ENCODE measurements around the gene GSE1.

Gene GSE1

DNA sequence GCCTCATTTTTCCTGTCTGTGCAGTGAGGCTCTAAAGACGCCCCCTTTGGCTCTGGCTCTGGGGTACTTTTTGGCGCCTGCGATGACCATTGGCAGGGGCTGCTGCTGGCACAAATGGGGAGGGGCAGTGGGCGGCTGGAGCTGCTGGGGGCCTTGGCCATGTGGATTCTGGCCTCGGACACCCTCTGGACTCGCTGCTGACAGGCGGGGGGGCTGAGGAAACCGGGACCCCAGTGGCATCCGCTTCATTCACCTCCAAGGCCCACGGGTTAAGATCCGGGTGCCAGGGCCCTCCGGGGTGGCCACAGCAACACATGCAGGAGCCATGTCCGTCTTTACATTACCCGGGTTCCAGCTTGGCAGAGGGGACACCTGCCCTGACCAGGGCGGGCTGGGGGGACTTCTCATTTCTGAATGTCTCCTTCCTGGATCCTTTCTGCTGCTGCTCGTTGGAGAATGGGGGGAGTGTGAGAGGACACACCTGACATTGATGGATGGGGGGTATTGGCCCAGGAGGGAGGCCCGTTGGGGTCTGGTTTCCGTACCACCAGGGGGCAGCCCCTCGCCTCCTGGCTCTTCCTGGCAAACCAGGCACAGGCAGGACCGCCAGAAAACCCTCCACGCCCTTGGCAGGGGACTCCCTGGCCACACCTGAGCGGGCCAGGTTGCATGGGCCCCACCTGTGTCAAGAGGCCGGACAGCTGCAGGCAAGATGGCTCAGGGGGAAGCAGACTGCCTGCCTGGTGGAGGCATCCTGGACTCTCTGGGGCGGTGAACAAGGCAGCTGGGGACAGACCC lies 21.8 kb downstream of the GSE1 start:
- no peak for DNase-seq (ENCODE audit: low read depth)

DNA sequence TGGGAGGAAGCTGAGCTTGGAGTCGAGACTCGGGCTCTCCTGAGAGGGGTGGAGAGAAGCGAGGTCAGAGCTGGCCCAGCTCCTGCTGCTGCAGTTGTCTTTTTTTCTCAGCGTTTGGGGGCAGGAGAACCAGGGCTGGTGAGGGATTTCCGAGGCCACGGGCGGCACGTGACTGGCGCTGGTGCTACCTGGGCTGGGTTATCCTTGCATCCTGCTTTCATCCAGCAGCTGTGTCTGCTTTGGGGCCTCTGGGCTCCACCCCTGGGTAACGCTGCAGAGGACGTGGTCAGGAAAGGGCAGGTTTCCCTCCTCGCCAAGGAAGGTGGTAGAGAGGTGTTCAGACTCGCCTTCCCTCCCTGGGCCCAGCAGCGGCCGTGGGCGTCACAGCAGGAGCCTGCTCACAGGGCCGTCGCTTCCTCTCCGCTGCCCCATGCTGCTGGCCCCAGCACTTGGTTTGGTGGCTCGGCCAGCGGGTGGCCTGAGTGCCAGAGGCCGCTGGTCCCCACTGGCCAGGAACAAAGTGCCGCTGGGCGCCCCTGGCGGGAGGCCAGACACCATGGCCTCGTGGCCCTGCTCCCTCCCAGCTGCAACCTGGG lies 22.5 kb downstream of the GSE1 start:
- no peak for DNase-seq (ENCODE audit: low read depth)

GRCh38 chr16:85636234-85636812 lies 23.2 kb downstream of the GSE1 start:
- no peak for DNase-seq (ENCODE audit: low read depth)

DNA sequence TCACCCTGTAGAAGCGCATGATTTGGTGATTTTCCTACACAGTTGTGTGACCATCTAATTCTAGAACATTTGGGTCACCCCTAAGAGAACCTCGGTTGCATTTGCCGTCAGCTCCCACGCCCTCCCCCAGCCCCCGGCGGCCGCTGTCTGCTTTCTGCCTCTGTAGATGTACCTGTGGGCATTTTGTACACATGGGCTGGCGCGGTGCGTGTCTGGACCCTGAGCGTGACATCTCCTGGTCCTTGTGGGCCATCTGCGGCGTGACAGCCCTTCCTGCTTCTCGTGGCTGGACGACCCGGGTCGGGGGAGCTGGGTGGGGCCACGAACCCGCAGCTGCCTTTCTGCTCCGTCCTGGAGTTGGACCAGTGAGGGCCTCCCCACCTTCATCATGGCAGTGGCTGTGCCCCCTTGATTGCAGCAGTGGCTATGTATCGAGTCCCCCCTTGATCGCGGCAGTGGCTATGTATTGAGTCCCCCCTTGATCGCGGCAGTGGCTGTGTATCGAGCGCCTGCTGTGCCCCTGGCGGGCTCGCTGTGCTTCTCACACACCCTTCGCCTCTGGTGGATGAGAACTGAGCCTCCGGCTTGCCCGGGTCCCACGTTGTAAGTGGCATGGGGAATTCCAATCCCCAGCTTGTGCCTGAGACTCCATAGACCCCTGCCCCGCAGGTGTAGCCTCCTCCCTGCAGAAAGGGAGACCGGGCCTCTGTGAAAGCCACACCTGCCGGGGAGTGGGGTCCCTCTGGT lies 24.1 kb downstream of the GSE1 start:
- no peak for DNase-seq (ENCODE audit: low read depth)

GRCh38 chr16:85637808-85638647 lies 24.9 kb downstream of the GSE1 start:
- DNase-seq (ENCODE audit: low read depth): no peak

DNA sequence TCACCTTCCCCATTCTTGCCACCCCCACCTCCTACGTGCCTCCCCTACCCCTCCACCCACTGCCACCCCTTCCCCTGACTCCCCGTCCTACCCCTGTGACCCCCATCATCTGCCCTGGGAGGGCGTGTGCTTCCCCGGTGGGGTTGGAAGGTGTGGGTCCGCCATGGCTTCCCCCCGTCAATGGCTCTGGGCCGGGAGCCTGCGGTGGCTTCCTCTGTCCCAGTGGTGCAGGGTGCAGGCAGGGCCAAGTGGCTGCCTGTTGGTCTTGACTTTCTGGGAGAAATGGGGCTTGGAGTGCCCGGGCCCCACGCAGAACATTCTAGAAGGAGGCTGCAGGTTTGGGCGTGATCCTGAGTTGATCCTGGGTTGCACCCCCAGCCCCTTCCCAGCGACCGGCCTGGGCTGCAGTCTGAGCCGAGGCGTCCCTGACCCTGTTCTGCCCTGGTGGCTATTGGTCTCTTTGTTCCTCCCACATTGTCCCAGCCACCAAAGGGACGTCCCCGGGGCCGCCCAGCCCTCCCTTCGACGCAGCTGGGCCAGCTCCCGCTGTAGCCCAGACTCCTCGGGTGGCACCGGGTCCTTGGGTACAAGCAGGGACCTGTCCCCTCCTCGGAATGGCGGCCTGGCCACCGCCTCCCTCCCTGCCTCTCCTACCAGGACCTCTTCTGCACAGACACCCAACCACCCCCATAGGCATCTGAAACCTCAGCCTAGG lies 25.7 kb downstream of the GSE1 start:
- no peak for DNase-seq (ENCODE audit: low read depth)

DNA sequence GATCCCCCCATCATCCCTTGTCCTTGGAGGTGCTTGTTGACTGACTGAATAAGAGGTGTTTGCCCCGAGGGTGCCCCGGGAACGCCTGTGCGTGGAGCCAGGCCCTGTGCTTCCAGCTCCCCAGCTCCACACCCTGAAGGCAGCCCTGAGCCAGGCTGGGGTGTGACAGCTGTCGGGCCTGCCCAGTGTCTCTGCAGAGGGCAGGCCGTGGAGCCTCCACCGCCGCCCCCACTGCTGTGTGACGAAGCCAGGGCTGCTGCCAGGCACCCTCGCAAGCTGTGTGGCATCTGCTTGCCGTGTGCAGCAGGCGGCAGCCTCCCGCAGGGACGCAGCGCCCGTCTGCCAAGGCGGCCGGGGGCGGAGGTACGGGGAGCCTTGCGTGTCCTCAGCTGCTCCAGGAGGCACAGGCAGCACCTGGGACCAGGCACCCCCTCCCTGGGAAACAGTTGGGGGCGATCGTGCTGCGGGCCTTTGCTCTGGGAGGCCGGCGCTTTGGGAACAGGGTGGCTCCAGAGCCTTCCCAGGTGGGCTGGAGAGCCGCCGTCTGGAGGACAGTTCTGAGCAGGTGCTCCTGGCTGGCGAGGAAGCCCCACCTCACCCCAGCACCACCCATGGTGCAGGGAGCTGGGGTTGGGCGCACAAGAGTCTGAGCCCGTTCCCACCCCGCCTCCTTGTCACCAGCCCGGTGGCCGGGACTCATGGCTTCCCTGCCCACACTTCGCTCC lies 26.6 kb downstream of the GSE1 start:
- DNase-seq (ENCODE audit: low read depth): no peak

- DNase-seq (ENCODE audit: low read depth): no peak
Observed at GRCh38 chr16:85640254-85640558, 27.1 kb downstream of the GSE1 start.

DNA sequence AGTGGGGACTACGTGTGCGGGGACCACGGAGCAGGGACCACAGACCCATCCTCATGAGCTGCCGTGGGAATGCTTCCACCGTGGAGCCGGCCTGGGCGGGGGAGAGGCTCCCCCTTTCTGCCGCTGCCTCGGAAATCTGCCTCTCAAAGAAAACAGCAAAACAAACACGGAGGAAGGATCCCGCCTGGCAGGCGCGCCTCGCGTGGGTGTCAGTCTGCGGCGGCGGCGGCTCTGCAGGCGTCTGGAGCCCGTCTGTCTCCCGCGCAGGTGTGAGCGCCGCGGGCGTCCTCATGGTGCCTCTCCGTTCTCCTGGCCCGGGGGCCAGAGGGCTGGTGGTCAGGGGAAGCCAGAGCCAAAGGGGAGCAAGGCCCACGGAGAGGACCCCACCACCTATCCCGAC lies 27.5 kb downstream of the GSE1 start:
- no peak for DNase-seq (ENCODE audit: low read depth)

DNA sequence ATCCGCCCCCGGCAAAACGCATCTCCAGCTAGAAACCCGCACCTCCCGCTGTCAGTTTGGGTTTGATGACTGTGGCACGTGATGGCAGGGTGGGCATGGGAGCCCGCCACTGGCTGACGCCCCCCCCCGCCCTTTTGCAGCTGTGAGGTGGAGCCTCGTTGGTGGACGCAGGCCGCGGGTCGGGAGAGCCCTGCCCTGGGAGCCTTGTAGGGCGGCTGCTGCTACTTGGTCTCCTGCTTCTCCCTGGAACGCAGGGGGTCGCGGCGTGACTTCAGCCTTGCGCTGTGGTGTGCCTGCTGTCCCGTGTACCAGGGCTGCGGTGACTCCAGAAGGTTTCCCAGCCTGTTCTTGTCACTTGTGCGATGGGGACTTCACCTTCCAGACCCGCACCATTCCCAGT lies 28.2 kb downstream of the GSE1 start:
- no peak for DNase-seq (ENCODE audit: low read depth)

GRCh38 chr16:85641776-85642176 lies 28.7 kb downstream of the GSE1 start:
- DNase-seq (ENCODE audit: low read depth): no peak

- no peak for DNase-seq (ENCODE audit: low read depth)
Observed at GRCh38 chr16:85642762-85643358, 29.7 kb downstream of the GSE1 start.

DNA sequence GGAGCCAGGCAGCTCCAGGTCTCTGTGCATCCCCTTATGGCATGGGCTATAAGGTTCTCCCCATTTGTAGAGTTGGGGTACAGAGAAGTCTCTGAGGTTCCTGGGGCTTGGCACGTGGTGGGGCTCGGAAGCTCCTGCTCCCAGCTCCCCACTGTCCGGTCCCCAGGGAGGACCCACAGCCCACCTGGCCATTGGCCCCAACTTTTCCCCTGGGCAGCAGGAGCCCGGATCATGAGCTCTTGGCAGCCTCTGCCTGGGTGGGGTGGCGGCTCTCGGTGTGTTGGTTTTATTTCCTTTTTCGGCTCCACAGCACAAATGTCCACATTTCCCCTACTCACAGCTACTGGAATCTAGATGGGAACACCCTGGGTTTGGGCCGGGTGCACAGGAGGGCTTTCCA lies 30.5 kb downstream of the GSE1 start:
- DNase-seq (ENCODE audit: low read depth): no peak

DNA sequence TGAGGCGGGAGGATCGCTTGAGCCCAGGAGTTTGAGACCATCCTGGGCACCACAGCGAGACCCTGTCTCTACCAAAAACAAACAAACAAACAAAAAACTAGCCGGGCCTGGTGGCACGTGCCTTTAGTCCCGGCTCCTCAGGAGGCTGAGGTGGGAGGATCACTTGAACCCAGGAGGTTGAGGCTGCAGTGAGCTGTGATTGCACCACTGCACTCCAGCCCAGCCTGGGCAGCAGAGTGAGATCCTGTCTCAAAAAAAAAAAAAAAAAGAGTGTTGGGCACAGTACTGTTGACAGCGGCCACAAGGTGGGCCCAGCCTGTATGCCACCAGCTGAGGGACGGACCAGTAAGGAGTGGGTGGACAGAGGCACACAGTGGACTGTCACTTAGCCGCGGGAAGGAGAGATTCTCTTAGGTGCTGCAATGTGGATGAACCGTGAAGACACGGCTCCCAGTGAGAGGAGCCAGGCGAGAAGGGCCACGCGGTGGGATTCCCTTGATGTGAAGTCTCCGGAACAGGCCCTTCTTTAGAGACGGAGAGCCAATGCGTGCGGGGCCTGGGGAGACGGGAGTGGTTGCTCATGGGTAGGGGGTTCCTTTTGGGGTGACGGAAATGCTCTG lies 31.1 kb downstream of the GSE1 start:
- no peak for DNase-seq (ENCODE audit: low read depth)

DNA sequence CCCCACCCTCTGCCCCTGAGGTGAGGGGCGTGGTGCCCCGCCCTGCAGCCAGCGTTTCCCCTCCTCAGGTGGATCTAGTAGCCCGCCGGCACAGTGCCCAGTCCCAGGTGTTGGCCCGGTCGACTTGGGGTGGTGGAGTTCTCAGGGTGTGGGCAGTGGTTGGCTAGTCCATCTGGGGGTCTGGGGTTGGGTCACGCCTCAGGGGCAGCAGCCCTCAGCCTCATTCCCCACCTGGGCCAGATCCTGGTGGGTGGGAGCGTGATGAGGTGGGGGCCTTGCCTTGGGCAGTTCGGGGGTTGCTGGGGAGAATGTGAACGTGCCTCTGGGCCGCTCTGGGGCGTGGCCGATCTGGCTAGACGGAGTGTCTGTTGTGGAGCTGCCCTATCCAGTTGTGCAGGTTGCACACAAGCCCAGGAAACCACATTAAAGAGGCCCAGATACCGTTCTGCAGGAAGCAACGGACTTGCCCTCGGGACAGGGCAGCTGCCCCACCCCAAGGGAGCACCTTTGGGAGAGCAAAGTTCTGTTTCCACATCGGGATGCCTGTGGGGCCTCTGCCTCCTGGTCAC lies 32.0 kb downstream of the GSE1 start:
- no peak for DNase-seq (ENCODE audit: low read depth)

GRCh38 chr16:85646358-85646907 lies 33.3 kb downstream of the GSE1 start:
- DNase-seq (ENCODE audit: low read depth): no peak

DNA sequence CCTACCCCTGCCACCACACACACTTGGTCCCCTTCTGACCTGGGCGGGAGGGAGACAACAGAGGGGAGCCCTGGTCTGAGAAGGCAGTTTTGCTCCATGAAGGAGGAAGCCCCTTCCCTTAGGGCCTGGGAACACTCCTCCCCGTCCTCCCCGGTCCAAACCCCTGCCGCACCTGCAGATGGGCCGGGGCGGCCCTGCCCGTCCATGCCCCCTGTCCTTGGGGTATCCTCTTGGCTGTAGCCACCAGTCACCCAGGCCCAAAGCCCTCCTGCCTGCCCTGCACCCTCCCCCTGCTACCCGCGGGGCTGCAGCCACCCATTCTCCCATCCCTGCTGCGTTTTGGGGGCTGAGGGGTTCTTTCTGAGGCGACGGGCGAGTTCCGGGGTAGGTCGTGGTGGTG lies 33.9 kb downstream of the GSE1 start:
- no peak for DNase-seq (ENCODE audit: low read depth)

- DNase-seq (ENCODE audit: low read depth): no peak
Observed at GRCh38 chr16:85648070-85648714, 35.1 kb downstream of the GSE1 start.

GRCh38 chr16:85648805-85649204 lies 35.7 kb downstream of the GSE1 start:
- DNase-seq (ENCODE audit: low read depth): no peak
